OCI-LY7 (cell line): Measurements from ENCODE around the gene GDI1.

Experiments
- EZH2phosphoT487 ChIP-seq: fragments of 200-600 bp; sonication (generic); IDR thresholded peaks from 2 replicates; pipeline ENCODE4 v1.6.1; 2018; ENCODE audit warnings: low read depth, borderline replicate concordance, mild to moderate bottlenecking, mixed run types, antibody characterized with exemption, low read length, moderate library complexity, mixed read lengths
- TF ChIP-seq, protein P1 (sequence below): fragments of 200-600 bp; sonication (generic); conservative IDR thresholded peaks from 2 replicates; pipeline ENCODE4 v1.5.1; 2014; ENCODE audit warnings: mild to moderate bottlenecking, antibody characterized with exemption, low read length, moderate library complexity, mixed read lengths

DNA sequence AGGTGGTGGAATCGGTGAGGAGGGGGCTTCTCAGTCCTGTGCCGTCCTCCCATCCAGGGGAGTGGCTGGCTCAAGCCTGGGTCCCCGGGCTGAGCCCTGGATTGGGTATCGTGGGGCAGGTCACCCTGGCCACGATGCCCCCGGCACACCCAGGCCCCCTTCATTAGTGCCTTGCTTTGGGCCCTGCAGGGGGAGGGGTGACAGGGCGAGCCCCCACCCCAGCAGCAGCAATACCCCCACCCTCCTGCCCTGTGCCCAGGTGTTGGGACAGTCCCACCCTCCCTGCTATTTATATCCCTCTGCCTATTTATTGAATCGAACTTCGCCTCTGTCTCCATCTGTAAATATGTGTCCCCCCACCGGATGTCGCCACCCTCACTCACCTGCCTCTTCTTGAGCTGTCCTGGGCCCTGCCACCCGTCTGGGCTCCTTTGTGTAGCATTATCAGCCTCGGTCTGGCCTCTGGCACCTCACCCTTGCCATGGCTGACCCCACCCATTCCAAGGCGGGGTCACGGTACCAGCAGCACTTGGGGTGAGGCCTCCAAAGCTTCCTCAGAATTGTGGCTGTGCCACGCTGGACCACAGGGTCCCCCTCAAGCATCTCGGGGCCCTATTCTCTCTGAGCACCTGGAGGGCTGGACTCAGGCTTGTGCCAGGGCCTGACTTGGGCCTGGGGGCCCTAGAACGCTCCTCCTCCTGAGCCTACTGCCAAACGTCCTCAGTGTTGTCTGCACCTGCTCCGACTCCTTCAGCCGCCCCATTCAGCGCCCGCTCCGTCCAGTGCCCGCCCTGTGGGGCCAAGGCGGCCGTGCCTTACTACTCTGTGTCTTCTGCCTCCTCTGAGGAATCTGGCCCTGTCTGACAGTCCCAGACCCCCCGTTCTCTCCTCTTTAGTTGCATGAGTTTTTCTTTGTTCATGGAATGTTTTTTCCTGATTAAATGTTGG lies 36.0 kb downstream of the GDI1 start:
- TF ChIP-seq, protein P1, sequence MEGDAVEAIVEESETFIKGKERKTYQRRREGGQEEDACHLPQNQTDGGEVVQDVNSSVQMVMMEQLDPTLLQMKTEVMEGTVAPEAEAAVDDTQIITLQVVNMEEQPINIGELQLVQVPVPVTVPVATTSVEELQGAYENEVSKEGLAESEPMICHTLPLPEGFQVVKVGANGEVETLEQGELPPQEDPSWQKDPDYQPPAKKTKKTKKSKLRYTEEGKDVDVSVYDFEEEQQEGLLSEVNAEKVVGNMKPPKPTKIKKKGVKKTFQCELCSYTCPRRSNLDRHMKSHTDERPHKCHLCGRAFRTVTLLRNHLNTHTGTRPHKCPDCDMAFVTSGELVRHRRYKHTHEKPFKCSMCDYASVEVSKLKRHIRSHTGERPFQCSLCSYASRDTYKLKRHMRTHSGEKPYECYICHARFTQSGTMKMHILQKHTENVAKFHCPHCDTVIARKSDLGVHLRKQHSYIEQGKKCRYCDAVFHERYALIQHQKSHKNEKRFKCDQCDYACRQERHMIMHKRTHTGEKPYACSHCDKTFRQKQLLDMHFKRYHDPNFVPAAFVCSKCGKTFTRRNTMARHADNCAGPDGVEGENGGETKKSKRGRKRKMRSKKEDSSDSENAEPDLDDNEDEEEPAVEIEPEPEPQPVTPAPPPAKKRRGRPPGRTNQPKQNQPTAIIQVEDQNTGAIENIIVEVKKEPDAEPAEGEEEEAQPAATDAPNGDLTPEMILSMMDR, result no peak
- TF ChIP-seq EZH2phosphoT487, result no peak
